Uterus (tissue), 4 donors: ENCODE results near the gene SYCP3. TPM values are rescaled to one million over a fixed set of nuclear protein-coding genes. Genes with fewer than 3 reads are reported as not detected.

Source experiments
- DNase-seq, 2 donors: peaks; one replicate each; pipeline ENCODE4 v3.0.0-alpha.2; 2019 to 2020
- H3K27ac ChIP-seq, 2 donors: fragments of 200-600 bp; sonication (generic); 1 replicate in 1 of 2; 2 replicates in 1 of 2; pipeline ENCODE4 v1.5.1; 2016 to 2018
- H3K27me3 ChIP-seq, 2 donors: fragments of 200-600 bp; sonication (generic); one replicate each; pipeline ENCODE4 v1.5.1; 2018 to 2019; ENCODE audit warnings: control low read depth in 1 of 2
- H3K36me3 ChIP-seq, 2 donors: fragments of 200-600 bp; sonication (generic); one replicate each; pipeline ENCODE4 v1.5.1; 2019; ENCODE audit warnings: control low read depth in 1 of 2
- H3K4me1 ChIP-seq, 2 donors: fragments of 200-600 bp; sonication (generic); one replicate each; pipeline ENCODE4 v1.5.1; 2018 to 2019; ENCODE audit warnings: control low read depth in 1 of 2
- H3K4me3 ChIP-seq, 2 donors: fragments of 200-600 bp; sonication (generic); 1 replicate in 1 of 2; 2 replicates in 1 of 2; pipeline ENCODE4 v1.5.1; 2018 to 2019; ENCODE audit warnings: mild to moderate bottlenecking in 1 of 2
- H3K9me3 ChIP-seq, 2 donors: fragments of 200-600 bp; sonication (generic); one replicate each; pipeline ENCODE4 v1.5.1; 2019; ENCODE audit warnings: control low read depth in 1 of 2
- CTCF ChIP-seq, 4 experiments: fragments of 200-600 bp in 2 of 4; fragments of 450-650 bp in 2 of 4; sonication (generic) in 2 of 4; IDR thresholded peaks; one replicate each; pipeline ENCODE4 v1.5.1; 2016 to 2019; ENCODE audit warnings: antibody characterized with exemption in 4 of 4, mild to moderate bottlenecking in 2 of 4, moderate library complexity in 1 of 4
- POLR2A ChIP-seq, 2 donors: fragments of 450-650 bp; IDR thresholded peaks; one replicate each; pipeline ENCODE4 v1.6.1; 2016; ENCODE audit warnings: antibody characterized with exemption in 2 of 2, mild to moderate bottlenecking in 1 of 2, moderate library complexity in 1 of 2
- intact Hi-C: fragments of 100-400 bp; cut with DNase I; formaldehyde crosslinking; loops from one replicate; pipeline ENCODE4 v1.15.1; 2023; ENCODE audit warnings: low total_unique reads
- total RNA-seq, 4 donors: library from RNA; depleted of rRNA in 3 of 4; stranded (reverse); fragments of >200 nt in 3 of 4; gene quantifications; one replicate each; pipeline versions ENCODE4 v1.1.0 to v1.2.4, GENCODE V29; 2014 to 2023
- donor health status: DM: yes; HTN: yes; CAD: no.

Gene SYCP3
- total RNA-seq, 4 donors from 2014 or later, result 0.14 TPM; not detected in 3

- Histone ChIP-seq H3K27ac (no peak overlapping the region), H3K36me3 (no peaks in the 10 kb centered on the region), H3K4me1 (no peaks in the 10 kb centered on the region), H3K9me3 (no peaks in the 10 kb centered on the region), H3K4me3 (no peak overlapping the region), H3K27me3 (no peaks in the 10 kb centered on the region)
- TF ChIP-seq CTCF (IDR thresholded peaks at IDR 0.05) (no peak), POLR2A (IDR thresholded peaks at IDR 0.05) (no peak)
- intact Hi-C loops, result no loop called here
- no peak for DNase-seq
Observed at GRCh38 chr12:101747697-101748096, 8.4 kb upstream of the SYCP3 start.

DNA sequence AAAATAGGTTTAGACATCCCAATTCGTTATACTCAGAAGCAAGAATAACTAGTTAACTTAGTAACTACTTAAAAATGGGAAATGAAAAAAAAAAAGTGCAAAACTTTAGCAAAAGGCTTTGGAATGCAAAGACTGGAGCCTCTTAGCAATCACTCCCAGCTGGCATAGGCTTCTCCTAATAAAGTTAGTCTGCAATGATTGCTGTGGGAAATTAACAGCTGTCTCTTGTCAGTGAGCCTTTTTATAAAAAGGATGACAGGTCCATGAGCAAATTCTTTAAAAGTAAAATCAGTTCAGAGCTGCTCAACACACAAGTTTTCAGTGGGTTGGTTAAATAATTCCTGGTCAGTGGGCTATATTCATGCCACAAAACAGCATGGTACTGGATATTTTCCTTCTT, 7.4 kb upstream of the SYCP3 start:
- no peaks in the 10 kb centered on the region for H3K27me3 ChIP-seq
- H3K4me1 ChIP-seq, result no peaks in the 10 kb centered on the region
- no peaks in the 10 kb centered on the region for H3K36me3 ChIP-seq
- no peak for DNase-seq
- H3K27ac ChIP-seq, result no peak overlapping the region
- H3K4me3 ChIP-seq, result no peak overlapping the region
- H3K9me3 ChIP-seq, result no peaks in the 10 kb centered on the region
- TF ChIP-seq CTCF (IDR thresholded peaks at IDR 0.05), result no peak
- no peak for TF ChIP-seq POLR2A (IDR thresholded peaks at IDR 0.05)
- intact Hi-C loops, result no loop called here

DNA sequence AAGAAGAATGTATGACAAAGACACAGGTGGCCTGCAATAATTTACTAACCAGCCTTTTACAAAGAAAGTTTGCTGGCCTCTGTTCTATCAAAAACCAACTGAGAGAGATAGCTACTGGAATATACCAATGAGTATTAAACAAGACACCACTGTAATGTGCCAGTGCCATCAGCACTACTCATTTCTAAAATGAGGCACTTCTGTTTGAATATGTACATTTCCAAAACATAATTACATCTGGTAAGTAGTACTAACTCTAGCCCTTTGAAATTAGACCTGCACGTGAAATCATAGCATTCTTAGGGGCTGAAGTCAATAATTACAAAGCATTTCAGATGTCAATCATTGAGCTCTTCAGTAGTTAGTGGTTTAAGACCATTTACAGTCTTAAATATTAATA, 6.9 kb upstream of the SYCP3 start:
- no peaks in the 10 kb centered on the region for H3K27me3 ChIP-seq

GRCh38 chr12:101745481-101745880, 6.2 kb upstream of the SYCP3 start:
- Histone ChIP-seq H3K4me1 (no peaks in the 10 kb centered on the region), H3K9me3 (no peaks in the 10 kb centered on the region), H3K27me3 (no peaks in the 10 kb centered on the region), H3K4me3 (no peak overlapping the region), H3K27ac (no peak overlapping the region), H3K36me3 (no peaks in the 10 kb centered on the region)
- intact Hi-C loops, result no loop called here
- TF ChIP-seq POLR2A (IDR thresholded peaks at IDR 0.05), result no peak
- TF ChIP-seq CTCF (IDR thresholded peaks at IDR 0.05), result no peak
- no peak for DNase-seq

More for the DNA sequence above, 6.9 kb upstream of the SYCP3 start:
- no peaks in the 10 kb centered on the region for H3K36me3 ChIP-seq
- intact Hi-C loops, result no loop called here
- no peaks in the 10 kb centered on the region for H3K9me3 ChIP-seq
- H3K4me3 ChIP-seq, result no peak overlapping the region
- H3K27ac ChIP-seq, result no peak overlapping the region
- TF ChIP-seq POLR2A (IDR thresholded peaks at IDR 0.05) (no peak), CTCF (IDR thresholded peaks at IDR 0.05) (no peak)
- H3K4me1 ChIP-seq, result no peaks in the 10 kb centered on the region
- no peak for DNase-seq

DNA sequence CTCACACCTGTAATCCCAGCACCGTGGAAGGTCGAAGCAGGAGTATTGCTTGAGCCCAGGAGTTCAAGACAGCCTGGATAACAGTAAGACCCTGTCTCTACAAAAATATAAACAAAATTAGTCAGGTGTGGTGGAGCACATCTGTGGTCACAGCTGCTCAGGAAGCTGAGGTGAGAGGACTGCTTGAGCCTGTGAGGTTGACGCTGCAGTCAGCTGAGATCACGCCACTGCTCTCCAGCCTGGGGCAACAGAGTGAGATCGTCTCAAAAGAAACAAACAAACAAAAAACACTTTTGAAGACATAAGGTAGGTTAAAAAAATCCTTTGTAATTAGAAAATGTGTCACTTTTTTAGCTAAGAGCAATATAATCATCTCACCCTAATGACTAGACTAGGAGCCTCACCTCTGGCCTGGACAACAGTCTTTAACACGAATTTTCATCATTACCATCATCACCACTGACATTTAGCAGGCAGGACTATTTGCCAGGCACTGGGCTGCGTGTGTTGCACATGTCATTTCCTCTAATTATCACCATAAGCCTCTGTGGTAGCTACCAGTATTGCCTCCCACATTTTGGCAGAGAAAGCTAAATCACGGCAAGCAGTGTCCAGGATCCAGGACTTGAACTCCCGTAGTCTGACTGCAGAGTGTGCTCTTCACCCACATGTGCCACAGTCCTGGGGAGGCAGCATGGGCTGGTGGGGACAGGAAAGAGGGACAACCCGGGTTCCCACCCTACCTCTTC, 4.6 kb upstream of the SYCP3 start:
- TF ChIP-seq CTCF (IDR thresholded peaks at IDR 0.05), result no peak
- no peak for TF ChIP-seq POLR2A (IDR thresholded peaks at IDR 0.05)
- Histone ChIP-seq H3K27ac (no peak overlapping the region), H3K4me3 (no peak overlapping the region), H3K4me1 (no peaks in the 10 kb centered on the region), H3K27me3 (no peaks in the 10 kb centered on the region), H3K9me3 (no peaks in the 10 kb centered on the region), H3K36me3 (no peaks in the 10 kb centered on the region)
- no peak for DNase-seq
- intact Hi-C loops, result no loop called here
